B cell (primary cell): Measurements from ENCODE around the gene KCND3. TPM values are rescaled to one million over a fixed set of nuclear protein-coding genes. Genes with fewer than 3 reads are reported as not detected.

Experiments
- ATAC-seq: fragments of 200-7000 bp; cut with Tn5 transposase; one replicate; pipeline ENCODE4 v1.10.0; 2021; ENCODE audit warnings: low read depth, mild to moderate bottlenecking, moderate number of reproducible peaks, moderate library complexity
- CTCF ChIA-PET: fragments of 350-600 bp; sonication (Branson Sonifier 250); formaldehyde crosslinking; loops from one replicate; lab custom pipeline; 2021; ENCODE audit warnings: antibody characterized with exemption, inconsistent platforms; lab: Charles Lee
- POLR2A ChIA-PET: fragments of 350-600 bp; sonication (Branson Sonifier 250); formaldehyde crosslinking; loops from one replicate; lab custom pipeline; 2021; ENCODE audit warnings: antibody characterized with exemption; lab: Charles Lee
- DNase-seq: peaks from one replicate; pipeline ENCODE4 v3.0.0; 2013
- H2AFZ ChIP-seq: 2 replicates; pipeline ENCODE4 v1.6.1; 2012; ENCODE audit warnings: mild to moderate bottlenecking, low read depth, low read length; ENCODE audit not compliant: insufficient read depth, poor library complexity, severe bottlenecking
- H3K27ac ChIP-seq, 2 donors: 1 replicate in 1 of 2; 2 replicates in 1 of 2; pipeline ENCODE4 v1.5.1; 2012 to 2013; ENCODE audit warnings: low read length in 2 of 2, mild to moderate bottlenecking in 2 of 2, moderate library complexity in 1 of 2
- H3K27me3 ChIP-seq, 4 experiments: fragments of 200-600 bp in 1 of 4; sonication (generic) in 1 of 4; replicated peaks in 1 of 4; 1 replicate in 2 of 4; 2 replicates in 2 of 4; pipeline versions ENCODE4 v1.6.1 to v1.7.0; 2013 to 2016; ENCODE audit warnings: low read length in 3 of 4, mild to moderate bottlenecking in 2 of 4, mixed read lengths in 1 of 4, moderate library complexity in 1 of 4; ENCODE audit not compliant: insufficient read depth in 4 of 4, control insufficient read depth in 3 of 4; ENCODE audit errors: control extremely low read depth in 1 of 4
- H3K36me3 ChIP-seq, 2 experiments: replicated peaks in 1 of 2; 1 replicate in 1 of 2; 2 replicates in 1 of 2; pipeline versions ENCODE4 v1.6.1 to v1.7.1; 2013; ENCODE audit warnings: low read length in 1 of 2; ENCODE audit not compliant: insufficient read depth in 2 of 2, control insufficient read depth in 1 of 2; ENCODE audit errors: control extremely low read depth in 1 of 2, extremely low read depth in 1 of 2
- H3K4me1 ChIP-seq, 2 donors: fragments of 200-600 bp in 1 of 2; sonication (generic) in 1 of 2; 1 replicate in 1 of 2; 2 replicates in 1 of 2; pipeline versions ENCODE4 v1.5.1 to v1.6.1; 2013 to 2017; ENCODE audit warnings: low read length in 2 of 2; ENCODE audit not compliant: control insufficient read depth in 2 of 2, insufficient read depth in 2 of 2
- H3K4me2 ChIP-seq: replicated peaks from 2 replicates; pipeline ENCODE3; 2012; ENCODE audit warnings: mild to moderate bottlenecking, low read depth, low read length; ENCODE audit not compliant: poor library complexity, severe bottlenecking
- H3K4me3 ChIP-seq, 5 experiments: fragments of 200-600 bp in 1 of 5; sonication (generic) in 1 of 5; 1 replicate in 3 of 5; 2 replicates in 2 of 5; pipeline versions ENCODE4 v1.5.1 to v1.7.0; 2011 to 2016; ENCODE audit warnings: low read length in 4 of 5, mild to moderate bottlenecking in 4 of 5, low read depth in 2 of 5, control low read depth in 1 of 5, moderate library complexity in 1 of 5; ENCODE audit not compliant: insufficient read depth in 1 of 5; ENCODE audit errors: control extremely low read depth in 1 of 5, extremely low read depth in 1 of 5
- H3K79me2 ChIP-seq: fragments of 200-600 bp; sonication (generic); one replicate; pipeline ENCODE4 v1.6.0; 2016; ENCODE audit warnings: low read length; ENCODE audit not compliant: control insufficient read depth, insufficient read depth
- H3K9ac ChIP-seq: fragments of 200-600 bp; sonication (generic); 2 replicates; pipeline ENCODE4 v1.6.1; 2017; ENCODE audit warnings: mild to moderate bottlenecking, low read length, moderate library complexity
- H3K9me3 ChIP-seq, 3 donors: one replicate each; pipeline versions ENCODE4 v1.6.1 to v1.7.1; 2013; ENCODE audit warnings: low read length in 2 of 3; ENCODE audit not compliant: control insufficient read depth in 2 of 3, insufficient read depth in 1 of 3; ENCODE audit errors: control extremely low read depth in 1 of 3
- H4K20me1 ChIP-seq: 2 replicates; pipeline ENCODE4 v1.6.0; 2012; ENCODE audit warnings: mild to moderate bottlenecking, low read length; ENCODE audit not compliant: insufficient read depth, control insufficient read depth, poor library complexity, severe bottlenecking
- H3K27ac Mint-ChIP-seq: one replicate; pipeline ENCODE4 v1.8.0; 2021; ENCODE audit warnings: mixed read lengths
- H3K27me3 Mint-ChIP-seq: one replicate; pipeline ENCODE4 v1.8.0; 2021; ENCODE audit warnings: mixed read lengths
- H3K4me1 Mint-ChIP-seq: one replicate; pipeline ENCODE4 v1.8.0; 2021; ENCODE audit warnings: mixed read lengths
- H3K4me3 Mint-ChIP-seq: one replicate; pipeline ENCODE4 v1.8.0; 2021; ENCODE audit warnings: mixed read lengths
- H3K9me3 Mint-ChIP-seq: one replicate; pipeline ENCODE4 v1.8.0; 2022; ENCODE audit warnings: mixed read lengths; ENCODE audit not compliant: insufficient read depth
- EZH2 ChIP-seq: IDR thresholded peaks from 2 replicates; pipeline ENCODE4 v1.6.1; 2012; ENCODE audit warnings: borderline replicate concordance, low read depth, mild to moderate bottlenecking, moderate library complexity, low read length; ENCODE audit not compliant: insufficient read depth, poor library complexity, severe bottlenecking
- WGBS: methylation state at CpG from one replicate; pipeline ENCODE4 v1.1.5; 2013; ENCODE audit warnings: missing lambda C conversion rate; ENCODE audit not compliant: insufficient coverage; 5-methylcytosine and 5-hydroxymethylcytosine counted together
- intact Hi-C: fragments of 100-400 bp; cut with micrococcal nuclease; formaldehyde crosslinking; loops from one replicate; pipeline ENCODE4 v1.10.0; 2022
- polyA plus RNA-seq: library from polyadenylated mRNA; depleted of rRNA; stranded (reverse); fragments of >200 nt; gene quantifications from 2 replicates; pipeline ENCODE4 v1.2.3, GENCODE V29; 2012
- total RNA-seq, 2 donors: library from RNA; stranded (reverse); fragments of 120-200 nt in 1 of 2; gene quantifications; 1 replicate in 1 of 2; 2 replicates in 1 of 2; pipeline versions ENCODE4 v1.2.3 to v1.2.4, GENCODE V29; 2013 to 2022
- TF ChIP-seq, protein P1 (sequence below): fragments of 200-600 bp; IDR thresholded peaks from one replicate; pipeline ENCODE4 v1.8.0; 2022; ENCODE audit warnings: antibody characterized with exemption, mild to moderate bottlenecking

Gene KCND3
- total and polyA plus RNA-seq, 2 donors (not counting 1 experiment from before 2014, with no cell fraction given) = 0.07 TPM; not detected in 1

DNA sequence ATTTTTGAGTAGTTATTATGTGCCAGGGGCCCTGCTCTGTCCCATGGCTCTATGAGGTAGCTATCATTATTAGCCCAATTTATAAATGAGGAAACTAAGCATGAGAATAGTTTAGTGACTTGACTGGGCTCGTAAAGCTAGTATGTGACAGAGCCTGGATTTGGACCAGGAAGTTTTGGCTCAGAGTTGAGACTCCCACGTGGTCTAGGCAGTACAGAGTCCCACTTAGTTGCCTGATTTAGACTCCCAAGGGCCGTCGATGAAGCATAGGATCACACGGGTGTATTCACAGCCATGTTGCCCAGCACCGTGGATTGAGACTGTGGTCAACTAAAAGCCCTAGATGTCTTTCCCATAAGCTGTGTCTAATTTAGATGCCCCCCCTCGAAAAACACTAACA is 152.1 kb downstream of the KCND3 start:
- Mint-ChIP-seq H3K27ac (no peak overlapping the region), H3K4me1 (no peaks in the 10 kb centered on the region), H3K27me3 (peaks cover 7% of the 10 kb centered on the region), H3K4me3 (no peak overlapping the region), H3K9me3 (no peaks in the 10 kb centered on the region)
- H2AFZ ChIP-seq = no peak overlapping the region
- no peaks in the 10 kb centered on the region for H3K4me1 ChIP-seq
- DNase-seq (no peak), ATAC-seq (no peak)
- no peaks in the 10 kb centered on the region for H3K79me2 ChIP-seq
- H4K20me1 ChIP-seq = no peaks in the 10 kb centered on the region
- H3K9me3 ChIP-seq = peaks cover 0 to 2% (median 0%) of the 10 kb centered on the region in 3 donors
- no peak overlapping the region for H3K27ac ChIP-seq
- no peak overlapping the region for H3K9ac ChIP-seq
- ChIA-PET CTCF (no interaction called here), POLR2A (no interaction called here)
- no peaks in the 10 kb centered on the region for H3K36me3 ChIP-seq
- no peak overlapping the region for H3K4me3 ChIP-seq
- peaks cover 0 to 5% (median 0%) of the 10 kb centered on the region in 4 experiments for H3K27me3 ChIP-seq
- no peak for TF ChIP-seq EZH2
- TF ChIP-seq, protein P1, sequence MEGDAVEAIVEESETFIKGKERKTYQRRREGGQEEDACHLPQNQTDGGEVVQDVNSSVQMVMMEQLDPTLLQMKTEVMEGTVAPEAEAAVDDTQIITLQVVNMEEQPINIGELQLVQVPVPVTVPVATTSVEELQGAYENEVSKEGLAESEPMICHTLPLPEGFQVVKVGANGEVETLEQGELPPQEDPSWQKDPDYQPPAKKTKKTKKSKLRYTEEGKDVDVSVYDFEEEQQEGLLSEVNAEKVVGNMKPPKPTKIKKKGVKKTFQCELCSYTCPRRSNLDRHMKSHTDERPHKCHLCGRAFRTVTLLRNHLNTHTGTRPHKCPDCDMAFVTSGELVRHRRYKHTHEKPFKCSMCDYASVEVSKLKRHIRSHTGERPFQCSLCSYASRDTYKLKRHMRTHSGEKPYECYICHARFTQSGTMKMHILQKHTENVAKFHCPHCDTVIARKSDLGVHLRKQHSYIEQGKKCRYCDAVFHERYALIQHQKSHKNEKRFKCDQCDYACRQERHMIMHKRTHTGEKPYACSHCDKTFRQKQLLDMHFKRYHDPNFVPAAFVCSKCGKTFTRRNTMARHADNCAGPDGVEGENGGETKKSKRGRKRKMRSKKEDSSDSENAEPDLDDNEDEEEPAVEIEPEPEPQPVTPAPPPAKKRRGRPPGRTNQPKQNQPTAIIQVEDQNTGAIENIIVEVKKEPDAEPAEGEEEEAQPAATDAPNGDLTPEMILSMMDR = no peak
- no peak overlapping the region for H3K4me2 ChIP-seq
- intact Hi-C loops = no loop called here
- WGBS = 79% methylated on average over 6 of the region's 7 CpGs

DNA sequence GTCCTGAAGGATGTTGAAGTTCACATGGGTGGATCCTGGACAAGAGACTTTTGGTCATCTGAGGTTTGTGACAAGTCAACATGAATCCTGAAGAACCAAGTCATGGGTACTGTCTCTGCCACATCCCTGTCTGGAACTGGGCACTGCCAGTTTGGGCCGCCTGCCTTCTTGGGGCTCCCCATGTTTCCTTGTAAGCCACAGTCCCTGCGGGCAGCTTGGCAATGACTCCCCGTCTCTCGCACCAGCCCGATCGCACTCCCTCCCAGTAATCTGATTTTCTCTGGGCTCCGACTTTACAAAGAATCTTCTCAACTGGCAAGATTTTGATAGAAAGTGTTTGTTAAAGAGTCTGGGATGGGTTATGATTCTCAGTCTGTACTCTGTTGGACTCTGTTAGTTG is 153.4 kb downstream of the KCND3 start:
- H3K4me3 ChIP-seq = no peak overlapping the region
- no peak overlapping the region for H2AFZ ChIP-seq
- H3K27ac Mint-ChIP-seq = no peak overlapping the region
- ATAC-seq (no peak), DNase-seq (no peak)
- H3K9ac ChIP-seq = no peak overlapping the region
- H3K4me1 ChIP-seq = no peaks in the 10 kb centered on the region
- no peaks in the 10 kb centered on the region for H3K79me2 ChIP-seq
- ChIA-PET CTCF (no interaction called here), POLR2A (no interaction called here)
- H3K27ac ChIP-seq = no peak overlapping the region
- 96% methylated on average over 6 of the region's 7 CpGs for WGBS
- H4K20me1 ChIP-seq = no peaks in the 10 kb centered on the region
- no peak overlapping the region for H3K4me3 Mint-ChIP-seq
- no peaks in the 10 kb centered on the region for H3K4me1 Mint-ChIP-seq
- no peak overlapping the region for H3K4me2 ChIP-seq
- intact Hi-C loops = no loop called here
- H3K36me3 ChIP-seq = no peaks in the 10 kb centered on the region
- peaks cover 17% of the 10 kb centered on the region for H3K27me3 Mint-ChIP-seq
- H3K9me3 Mint-ChIP-seq = no peaks in the 10 kb centered on the region
- H3K9me3 ChIP-seq = peaks cover 0 to 2% (median 0%) of the 10 kb centered on the region in 3 donors
- H3K27me3 ChIP-seq = peaks cover 0 to 6% (median 1%) of the 10 kb centered on the region in 4 experiments
- TF ChIP-seq EZH2 = no peak
- TF ChIP-seq, protein P1 = no peak
